Skeletal muscle satellite cell (primary cell): ENCODE measurements around the gene THPO.
A peak's percentile ranks its signal among the peaks of the same experiment; 100 is the strongest.

Experiments used
- H3K27me3 ChIP-seq: 2 replicates; pipeline ENCODE4 v1.7.0; 2013; ENCODE audit warnings: low read length; ENCODE audit not compliant: control insufficient read depth, insufficient read depth
- H3K36me3 ChIP-seq: 2 replicates; pipeline ENCODE4 v1.7.0; 2013; ENCODE audit warnings: mild to moderate bottlenecking, control low read depth, low read length; ENCODE audit not compliant: insufficient read depth
- H3K4me1 ChIP-seq: 2 replicates; pipeline ENCODE4 v1.7.0; 2013; ENCODE audit warnings: low read length; ENCODE audit not compliant: control insufficient read depth, insufficient read depth
- H3K4me2 ChIP-seq: 2 replicates; pipeline ENCODE4 v1.7.0; 2013; ENCODE audit warnings: mild to moderate bottlenecking, low read length
- H3K4me3 ChIP-seq: 2 replicates; pipeline ENCODE4 v1.7.0; 2013; ENCODE audit warnings: low read length
- H3K9ac ChIP-seq: 2 replicates; pipeline ENCODE4 v1.7.0; 2013; ENCODE audit warnings: mild to moderate bottlenecking, low read depth, low read length, moderate library complexity
- H3K9me3 ChIP-seq: replicated peaks from 2 replicates; pipeline ENCODE4 v1.7.0; 2013; ENCODE audit warnings: mild to moderate bottlenecking, control low read depth, low read length

Gene THPO

DNA sequence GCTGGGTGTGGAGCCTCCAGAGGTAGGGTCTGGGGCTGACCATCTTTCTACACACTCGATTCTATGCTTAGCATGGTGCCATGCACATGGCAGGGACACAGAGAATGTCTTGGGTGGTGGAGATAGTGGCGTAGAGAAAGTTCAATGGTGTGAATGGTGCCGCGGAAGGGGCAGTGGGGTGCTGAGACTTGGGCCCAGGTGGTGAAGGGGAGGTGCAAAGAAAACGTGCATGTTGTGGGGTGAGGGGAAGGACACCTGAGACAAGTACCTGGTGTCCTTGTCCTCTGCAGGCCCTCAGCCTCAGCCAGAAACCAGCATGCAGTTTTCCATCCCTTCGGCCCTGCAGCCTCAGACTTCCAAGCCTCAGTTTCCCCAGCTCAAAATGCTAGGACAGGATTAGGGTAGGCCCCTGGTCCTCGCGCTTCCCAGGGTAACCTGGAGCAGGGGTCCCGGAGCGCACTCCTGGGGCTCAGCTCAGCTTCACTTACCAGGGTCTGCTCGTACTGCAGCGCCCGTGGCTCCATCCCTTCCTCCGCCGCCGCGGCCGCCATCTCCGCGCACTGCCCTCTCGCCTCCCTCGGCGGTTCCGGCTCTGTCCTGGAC is 17.0 kb downstream of the THPO start:
- Histone ChIP-seq H3K9ac (peak overlapping the region; percentile 98), H3K4me3 (peak overlapping the region; percentile 73), H3K4me2 (peak overlapping the region; percentile 81), H3K9me3 (no peaks in the 10 kb centered on the region), H3K36me3 (no peaks in the 10 kb centered on the region), H3K4me1 (peaks cover 25% of the 10 kb centered on the region), H3K27me3 (no peaks in the 10 kb centered on the region)

DNA sequence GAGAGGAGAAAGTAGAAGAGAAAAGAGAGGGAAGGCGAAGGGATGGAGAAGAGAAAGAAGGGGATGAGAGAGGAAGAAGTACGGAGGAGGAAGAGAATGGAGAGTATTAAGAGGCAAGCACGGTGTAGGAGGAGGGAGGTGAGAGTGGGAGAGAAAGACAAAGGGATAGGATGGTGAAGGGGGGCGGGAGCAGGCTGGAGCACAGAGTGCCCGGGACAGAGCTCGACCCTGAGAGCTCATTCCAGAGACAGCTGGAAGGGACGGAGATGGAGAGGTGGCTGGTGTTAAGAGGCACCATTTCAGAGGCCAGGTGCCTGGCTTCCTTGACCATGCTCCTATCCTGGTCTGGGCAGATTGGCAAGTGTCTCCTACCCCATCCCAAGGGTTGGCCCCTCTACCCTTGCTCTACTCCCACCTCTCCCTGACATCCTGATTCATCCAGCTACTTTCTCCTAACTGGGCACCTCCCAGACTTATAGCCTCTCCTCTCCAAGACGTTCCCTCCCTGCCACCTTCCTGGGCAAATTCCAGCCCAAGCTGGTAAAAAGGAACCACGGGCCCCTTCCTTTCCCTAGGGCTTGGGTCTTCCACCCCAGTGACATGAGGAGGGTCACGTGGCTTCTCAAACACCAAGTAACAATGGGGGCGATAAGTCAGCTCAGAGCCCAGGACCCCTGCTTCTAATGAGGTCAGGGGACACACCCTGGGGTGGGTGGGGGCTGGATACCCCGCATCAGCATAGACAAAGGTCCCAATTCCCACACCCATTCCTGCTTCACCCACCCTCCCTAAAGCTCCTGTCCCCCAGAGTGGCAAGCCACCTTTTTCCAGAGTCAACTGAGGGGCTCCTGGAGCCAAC is 17.7 kb downstream of the THPO start:
- H3K9me3 ChIP-seq: no peaks in the 10 kb centered on the region
- peaks cover 3% of the 10 kb centered on the region for H3K36me3 ChIP-seq
- peak overlapping the region; percentile 98 for H3K9ac ChIP-seq
- peaks cover 31% of the 10 kb centered on the region for H3K4me1 ChIP-seq
- H3K27me3 ChIP-seq: no peaks in the 10 kb centered on the region
- H3K4me2 ChIP-seq: peak overlapping the region; percentile 81
- peak overlapping the region; percentile 73 for H3K4me3 ChIP-seq

DNA sequence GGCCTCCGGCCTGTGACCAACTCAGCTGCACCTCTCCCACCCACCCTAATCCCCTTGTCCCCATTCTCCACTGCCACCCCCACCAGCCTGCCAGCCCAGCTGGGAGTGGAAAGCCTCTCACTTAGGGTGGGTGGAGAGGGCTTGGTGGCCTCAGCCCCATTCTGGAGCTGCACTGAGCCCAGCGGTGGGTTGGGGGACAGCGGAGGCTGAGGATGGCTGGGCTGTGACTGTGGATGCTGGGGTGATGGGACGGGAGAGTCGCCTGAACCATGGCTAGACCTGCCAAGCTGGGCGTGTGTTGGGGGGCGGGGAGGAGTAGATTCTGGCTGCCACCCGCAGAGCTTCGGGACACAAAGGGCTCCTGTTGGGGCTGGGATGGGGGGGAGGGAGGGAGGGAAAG is 18.4 kb downstream of the THPO start:
- Histone ChIP-seq H3K9ac (no peak overlapping the region), H3K36me3 (peaks cover 8% of the 10 kb centered on the region), H3K27me3 (no peaks in the 10 kb centered on the region)

DNA sequence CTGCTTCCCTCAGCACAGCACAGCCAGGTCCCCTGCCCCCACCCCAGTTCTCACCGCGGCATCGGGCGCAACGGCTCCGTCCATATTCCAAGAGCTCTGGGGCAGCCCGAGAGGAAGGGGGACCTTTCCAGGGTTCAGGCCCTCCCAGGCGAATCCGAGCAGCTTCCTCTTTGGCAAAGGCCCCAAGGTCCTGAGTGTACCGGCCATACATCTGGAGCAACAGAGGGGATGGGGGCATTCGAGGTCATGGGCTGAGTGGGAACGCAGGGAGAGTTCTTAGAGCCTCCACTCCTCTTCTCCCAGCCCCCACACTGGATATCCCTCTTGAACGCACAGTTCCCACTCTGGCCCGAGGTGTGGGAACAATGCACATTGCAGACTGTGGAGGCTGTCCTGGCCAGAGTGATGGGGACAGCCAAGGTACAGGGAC is 19.1 kb downstream of the THPO start:
- H3K4me2 ChIP-seq: no peak overlapping the region
- H3K9me3 ChIP-seq: no peaks in the 10 kb centered on the region
- no peaks in the 10 kb centered on the region for H3K27me3 ChIP-seq
- no peak overlapping the region for H3K4me3 ChIP-seq
- H3K4me1 ChIP-seq: peaks cover 21% of the 10 kb centered on the region
- no peak overlapping the region for H3K9ac ChIP-seq
- peaks cover 8% of the 10 kb centered on the region for H3K36me3 ChIP-seq

More for the DNA sequence above, 18.4 kb downstream of the THPO start:
- Histone ChIP-seq H3K4me1 (peaks cover 27% of the 10 kb centered on the region), H3K9me3 (no peaks in the 10 kb centered on the region), H3K4me3 (no peak overlapping the region), H3K4me2 (no peak overlapping the region)

DNA sequence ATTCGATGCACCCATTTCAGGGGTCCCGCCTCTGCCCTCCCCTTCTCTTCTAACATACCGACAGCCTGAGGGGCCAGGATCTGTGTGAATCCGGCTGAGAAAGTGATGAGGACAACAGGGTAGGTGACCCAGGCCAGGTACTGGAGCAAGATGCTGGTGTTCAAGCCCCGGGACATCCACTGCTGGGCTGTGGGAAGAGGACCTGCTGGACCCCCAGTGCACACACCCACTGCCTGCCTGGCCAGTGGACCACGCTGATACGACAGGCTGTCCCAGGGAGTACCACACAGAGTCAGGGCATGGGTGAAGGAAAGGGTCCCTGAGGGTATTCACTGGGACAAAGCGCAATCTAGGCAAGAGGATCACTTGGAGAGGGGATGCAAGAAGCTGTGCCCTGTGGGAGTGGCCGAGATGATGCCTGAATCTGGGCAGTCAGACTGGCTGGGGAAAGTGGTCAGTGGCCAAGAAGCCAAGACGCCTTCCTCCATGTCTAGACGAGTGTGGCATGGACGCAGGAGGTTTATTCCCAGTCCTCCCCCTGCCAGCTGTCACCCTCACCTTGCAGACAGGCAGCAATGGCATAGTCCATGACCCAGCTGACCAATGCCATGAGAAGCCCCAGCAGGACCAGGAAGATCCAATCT is 19.8 kb downstream of the THPO start:
- H3K9ac ChIP-seq: no peak overlapping the region

DNA sequence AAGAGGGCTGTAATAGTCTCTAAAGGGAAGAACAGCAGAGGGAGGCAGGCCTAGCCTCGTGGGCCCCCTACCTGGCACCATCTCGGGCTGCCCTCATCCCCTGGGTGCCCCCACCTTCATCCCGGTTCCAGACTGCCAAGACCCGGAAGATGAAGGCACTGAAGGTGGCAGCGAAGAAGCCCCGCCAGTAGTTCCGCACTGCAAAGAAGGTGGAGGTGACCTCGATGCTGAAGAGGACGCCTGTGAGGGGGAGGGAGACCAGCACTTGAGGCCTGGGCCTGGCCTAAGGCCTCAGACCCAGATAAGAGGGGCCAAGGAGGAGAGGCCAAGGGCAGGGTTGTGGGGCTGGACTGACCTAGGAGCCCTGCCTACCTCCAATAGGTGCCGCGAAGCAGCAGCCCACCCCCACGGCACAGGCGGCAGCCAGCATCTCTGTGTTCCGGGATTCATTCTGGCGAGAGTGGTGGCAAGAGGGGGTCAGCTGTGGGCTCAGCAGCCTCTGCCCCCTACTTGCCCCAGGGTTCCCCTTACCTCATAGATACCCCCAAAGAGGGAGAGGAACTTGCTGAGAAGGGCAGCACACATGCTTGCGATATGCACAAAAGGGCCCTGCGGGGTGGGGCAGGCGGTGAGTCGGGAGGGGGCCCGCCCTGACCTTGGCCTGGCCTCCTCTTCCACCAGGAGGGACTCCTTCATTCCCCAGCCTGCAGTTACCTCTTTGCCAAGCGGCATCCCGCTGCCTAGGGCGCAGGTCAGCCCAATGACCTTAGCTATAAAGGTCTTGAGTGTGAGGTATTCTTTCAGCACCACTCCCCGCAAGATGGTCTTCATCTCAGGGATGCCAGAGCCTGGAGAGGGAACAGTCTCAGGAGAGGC is 20.5 kb downstream of the THPO start:
- Histone ChIP-seq H3K9me3 (no peaks in the 10 kb centered on the region), H3K9ac (no peak overlapping the region), H3K36me3 (peaks cover 8% of the 10 kb centered on the region), H3K4me1 (peaks cover 20% of the 10 kb centered on the region), H3K4me2 (no peak overlapping the region), H3K27me3 (no peaks in the 10 kb centered on the region), H3K4me3 (no peak overlapping the region)

More for the DNA sequence above, 19.8 kb downstream of the THPO start:
- Histone ChIP-seq H3K27me3 (no peaks in the 10 kb centered on the region), H3K36me3 (peaks cover 8% of the 10 kb centered on the region), H3K4me2 (no peak overlapping the region), H3K9me3 (no peaks in the 10 kb centered on the region), H3K4me3 (no peak overlapping the region), H3K4me1 (peaks cover 20% of the 10 kb centered on the region)

DNA sequence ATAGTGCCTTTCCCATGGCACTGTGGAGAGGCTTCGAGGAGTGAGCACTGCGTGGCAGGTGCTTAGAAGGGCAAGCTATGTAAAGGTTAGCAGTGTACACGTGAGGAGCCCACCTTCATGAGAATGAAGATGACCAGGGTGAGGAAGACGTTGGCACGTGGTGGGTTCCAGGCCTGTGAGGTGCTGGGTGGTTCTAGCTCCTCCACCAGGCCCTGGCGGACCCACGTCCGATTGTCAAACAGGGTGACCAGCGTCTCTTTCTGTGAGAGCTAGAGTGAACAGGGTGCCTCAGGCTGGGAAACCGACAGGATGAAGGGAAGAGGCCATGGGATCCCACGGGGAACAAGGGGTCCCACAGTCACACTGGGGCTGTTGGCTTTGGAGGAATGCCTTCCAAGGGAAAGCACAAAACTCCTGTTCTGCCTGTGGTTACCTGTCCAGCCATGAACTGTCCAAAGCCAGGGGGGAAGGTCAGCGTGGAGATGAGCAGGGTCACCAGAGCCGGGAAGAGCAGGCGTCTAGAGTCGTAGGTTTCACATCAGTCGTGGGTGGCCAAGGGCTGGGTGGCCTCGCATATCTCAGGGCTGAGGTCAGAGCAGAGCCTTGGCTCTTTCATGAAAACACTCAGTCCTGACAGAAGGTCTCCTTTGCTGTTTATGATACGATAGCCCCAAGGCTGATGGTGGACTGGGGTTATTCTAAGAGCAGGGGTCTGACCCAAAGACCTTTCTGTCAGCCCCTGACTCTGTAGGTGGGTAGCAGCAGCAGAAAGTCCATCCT is 22.6 kb downstream of the THPO start:
- H3K4me1 ChIP-seq: peaks cover 11% of the 10 kb centered on the region
- no peaks in the 10 kb centered on the region for H3K9me3 ChIP-seq
- no peak overlapping the region for H3K4me3 ChIP-seq
- H3K9ac ChIP-seq: no peak overlapping the region
- H3K27me3 ChIP-seq: no peaks in the 10 kb centered on the region
- peaks cover 13% of the 10 kb centered on the region for H3K36me3 ChIP-seq
- H3K4me2 ChIP-seq: no peak overlapping the region

DNA sequence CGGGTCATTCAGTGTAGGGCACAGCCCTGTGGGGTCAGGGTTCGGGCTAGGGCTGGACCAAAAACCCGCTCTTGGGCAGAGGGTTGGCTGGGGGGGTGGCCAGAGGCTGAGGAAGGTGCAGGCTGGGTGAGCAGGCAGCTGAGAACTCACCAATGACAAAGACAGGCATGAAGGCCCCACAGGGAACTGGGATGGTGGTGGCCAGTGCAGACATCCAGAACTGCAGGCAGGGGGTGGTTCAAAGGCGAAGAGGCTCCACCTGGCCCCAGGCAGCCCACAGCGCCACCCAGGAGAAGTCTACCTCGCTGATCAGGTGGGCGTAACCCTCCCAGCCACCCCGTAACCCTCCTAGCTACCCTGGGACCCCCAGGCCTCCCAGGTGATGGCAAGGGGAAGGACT is 23.3 kb downstream of the THPO start:
- no peaks in the 10 kb centered on the region for H3K9me3 ChIP-seq
- H3K4me2 ChIP-seq: no peak overlapping the region
- H3K36me3 ChIP-seq: peaks cover 13% of the 10 kb centered on the region
- H3K9ac ChIP-seq: no peak overlapping the region
- peaks cover 6% of the 10 kb centered on the region for H3K4me1 ChIP-seq
- H3K27me3 ChIP-seq: no peaks in the 10 kb centered on the region
- no peak overlapping the region for H3K4me3 ChIP-seq

DNA sequence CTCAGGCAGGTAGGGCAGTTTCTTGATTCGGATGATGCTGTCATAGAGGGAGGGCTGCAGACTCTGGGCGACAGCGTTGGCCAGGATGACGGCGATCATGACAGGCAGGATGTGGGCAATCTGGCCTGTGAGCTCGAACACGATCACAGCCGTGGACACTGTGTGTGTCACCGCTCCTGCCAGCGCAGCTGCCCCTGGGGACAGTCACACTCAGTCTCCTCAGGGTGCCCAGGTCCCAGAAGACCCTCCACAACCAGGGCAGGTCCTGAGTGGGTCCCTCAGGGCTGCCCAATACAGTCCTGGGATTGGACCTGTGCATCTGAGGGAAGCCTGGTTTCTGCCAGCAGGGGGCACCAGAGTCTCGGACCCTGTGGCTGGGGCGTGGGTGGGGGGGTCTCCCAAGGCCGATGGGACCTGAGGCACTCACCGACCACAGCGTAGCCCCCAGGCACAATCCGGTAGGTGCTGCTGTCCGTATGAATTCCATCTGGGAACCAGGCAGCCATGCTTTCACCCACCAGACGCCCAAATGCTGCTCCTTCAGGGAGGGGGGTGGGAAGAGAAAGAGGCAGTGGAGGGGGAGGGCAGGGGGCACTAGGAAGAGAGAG is 23.8 kb downstream of the THPO start:
- H3K9ac ChIP-seq: no peak overlapping the region
- no peak overlapping the region for H3K4me3 ChIP-seq

DNA sequence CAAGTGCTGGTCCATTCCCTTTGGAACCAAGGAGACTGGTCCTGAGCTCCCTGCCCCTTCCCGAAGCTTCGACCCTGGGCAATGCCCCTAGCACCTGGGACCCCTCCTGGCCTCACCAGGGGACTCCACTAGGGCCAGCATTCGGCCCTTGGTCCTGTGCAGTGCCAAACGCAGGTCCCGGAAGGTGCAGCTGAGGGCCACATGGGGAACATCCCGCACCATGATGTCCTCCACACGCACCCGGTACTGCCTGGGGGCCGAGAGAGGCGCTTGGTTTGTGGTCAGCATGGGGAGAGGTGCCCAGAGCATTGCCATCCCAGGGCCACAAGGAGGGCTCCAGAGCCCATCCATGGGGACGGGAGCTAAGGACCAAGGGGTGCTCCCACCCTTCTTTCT is 24.5 kb downstream of the THPO start:
- Histone ChIP-seq H3K9ac (no peak overlapping the region), H3K4me3 (no peak overlapping the region), H3K4me2 (no peak overlapping the region), H3K36me3 (peaks cover 13% of the 10 kb centered on the region), H3K27me3 (no peaks in the 10 kb centered on the region), H3K9me3 (no peaks in the 10 kb centered on the region), H3K4me1 (peaks cover 6% of the 10 kb centered on the region)

More for the DNA sequence above, 23.8 kb downstream of the THPO start:
- Histone ChIP-seq H3K4me1 (peaks cover 6% of the 10 kb centered on the region), H3K36me3 (peaks cover 13% of the 10 kb centered on the region), H3K4me2 (no peak overlapping the region), H3K27me3 (no peaks in the 10 kb centered on the region), H3K9me3 (no peaks in the 10 kb centered on the region)
